ENCODE measurements around the gene AGMAT. TPM values are rescaled to one million over a fixed set of nuclear protein-coding genes. Genes with fewer than 3 reads are reported as not detected.

AGMAT gene
- total and polyA plus RNA-seq, 3 experiments from 2014 or later, result 6.2 to 19.7 (median 18.5) TPM

GRCh38 chr1:15531003-15531402 lies 53.8 kb downstream of the AGMAT start:
- no peaks in the 10 kb centered on the region for H3K9me3 Mint-ChIP-seq
- H3K4me3 ChIP-seq (ENCODE audit: low read length), result no peak overlapping the region
- H3K4me3 Mint-ChIP-seq, result no peak overlapping the region
- peaks cover 33 to 44% (median 40%) of the 10 kb centered on the region in 3 donors for H3K4me1 Mint-ChIP-seq
- no peaks in the 10 kb centered on the region for H3K27me3 ChIP-seq (ENCODE audit: insufficient read depth, low read length, poor library complexity, severe bottlenecking)
- no peaks in the 10 kb centered on the region for H3K27me3 Mint-ChIP-seq
- ChIA-PET POLR2A (no interaction called here), CTCF (no interaction called here)
- H3K9me3 ChIP-seq (ENCODE audit: low read length), result no peaks in the 10 kb centered on the region
- H3K27ac ChIP-seq (ENCODE audit: low read depth, low read length), result no peak overlapping the region
- H3K36me3 Mint-ChIP-seq, result peaks cover 0 to 41% (median 7%) of the 10 kb centered on the region in 3 donors
- H3K27ac Mint-ChIP-seq, result no peak overlapping the region
- no peaks in the 10 kb centered on the region for H3K36me3 ChIP-seq (ENCODE audit: insufficient read depth, low read length)
- DNase-seq, result no peak
- peaks cover 12% of the 10 kb centered on the region for H3K4me1 ChIP-seq (ENCODE audit: insufficient read depth, low read length)

DNA sequence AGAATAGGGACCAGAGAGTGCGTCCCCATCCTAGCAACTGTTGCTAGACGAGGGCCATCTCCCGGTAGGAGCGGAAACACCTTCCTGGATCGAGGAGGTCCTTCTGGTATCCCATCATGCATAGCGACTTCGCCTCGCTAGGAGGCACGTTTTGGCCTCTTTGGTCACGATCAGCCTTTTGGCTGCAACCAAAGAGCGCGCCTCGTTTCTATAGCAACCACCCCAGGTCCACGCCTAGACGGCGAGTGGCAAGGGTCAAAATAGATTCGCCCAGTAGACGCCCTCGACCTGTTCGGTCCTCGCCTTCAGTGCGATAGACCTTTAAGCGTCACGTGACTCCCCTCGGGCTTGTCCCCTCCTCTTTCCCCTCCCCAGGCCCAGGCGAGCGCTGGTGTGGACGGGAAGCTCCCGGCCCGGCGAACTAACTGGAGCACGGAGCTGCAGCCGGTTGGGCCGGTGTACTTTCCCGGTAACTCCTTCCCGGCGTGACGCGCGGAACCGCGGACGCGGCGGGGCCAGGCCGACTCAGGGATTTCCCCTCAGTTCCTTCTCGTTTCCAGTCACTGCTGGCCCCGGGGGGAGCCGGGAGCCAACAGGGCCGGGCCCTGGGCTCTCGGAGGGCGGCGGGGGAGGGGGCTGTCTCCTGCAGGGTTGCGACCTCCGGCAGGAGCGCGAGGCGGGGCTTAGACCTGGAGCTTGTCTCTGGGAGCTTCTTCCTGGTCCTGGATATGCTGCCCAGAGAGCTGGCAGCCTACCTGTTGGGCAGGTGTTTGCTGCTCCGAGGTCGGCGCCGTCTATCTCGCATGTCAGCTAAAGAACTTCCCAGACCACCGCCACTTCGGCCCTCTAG lies 58.1 kb downstream of the AGMAT start, which contains the start of gene DNAJC16:
DNAJC16 (plus strand) TSS at position 359 of the 850 bp plus-strand sequence. CDS start 2,258 bp downstream, outside the sequence.
- peak within 1 kb of the TSS; percentile 92 to 100 (median 100) for H3K27ac Mint-ChIP-seq
- no peaks in the 10 kb centered on the region for H3K9me3 Mint-ChIP-seq
- Histone ChIP-seq H3K27ac (ENCODE audit: low read depth, low read length) (peak within 1 kb of the TSS; percentile 90), H3K27me3 (ENCODE audit: insufficient read depth, low read length, poor library complexity, severe bottlenecking) (no peaks in the 10 kb centered on the region), H3K36me3 (ENCODE audit: insufficient read depth, low read length) (no peaks in the 10 kb centered on the region), H3K4me1 (ENCODE audit: insufficient read depth, low read length) (peaks cover 21% of the 10 kb centered on the region), H3K9me3 (ENCODE audit: low read length) (no peaks in the 10 kb centered on the region), H3K4me3 (ENCODE audit: low read length) (peak within 1 kb of the TSS; percentile 71)
- H3K4me3 Mint-ChIP-seq, result peak within 1 kb of the TSS; percentile 79 to 98 (median 88)
- ChIA-PET CTCF (interaction anchor here (0.7 to 0.8 kb wide), 2 partner anchors 9 to 774 kb away, joined by 3 read pairs; no protein-coding TSS in a partner anchor), POLR2A (interaction anchor here (0.6 to 1.5 kb wide), 4 partner anchors 17 to 93 kb away, joined by 3 to 5 read pairs (median 4); partner anchors contain the start of gene DDI2)
- H3K36me3 Mint-ChIP-seq, result peaks cover 0 to 18% (median 4%) of the 10 kb centered on the region in 3 donors
- DNase-seq, result peak; percentile 88 to 99 (median 97)
- peaks cover 49 to 66% (median 62%) of the 10 kb centered on the region in 3 donors for H3K4me1 Mint-ChIP-seq
- H3K27me3 Mint-ChIP-seq, result no peaks in the 10 kb centered on the region

DNA sequence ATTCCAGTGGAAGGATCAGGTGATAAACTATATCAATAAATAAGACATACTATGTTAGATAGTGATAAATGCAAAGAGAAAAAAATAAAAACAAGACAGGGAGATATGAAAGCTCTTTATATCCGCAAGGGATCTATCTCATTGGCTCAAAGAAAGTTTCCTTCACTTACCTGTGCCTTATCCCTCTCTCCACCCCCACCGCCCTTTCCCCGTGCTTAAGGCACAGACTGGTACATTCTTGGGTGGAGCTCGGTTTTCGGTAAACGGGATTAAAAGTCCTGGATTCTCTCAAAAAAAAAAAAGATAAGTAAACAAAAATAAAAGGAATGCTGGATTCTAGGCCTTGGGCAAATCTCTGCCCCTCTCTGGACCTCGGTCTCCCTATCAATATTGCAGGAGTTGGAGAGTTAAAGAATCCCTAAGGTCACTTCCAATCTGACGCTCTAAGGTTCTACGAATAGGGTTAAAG lies 58.8 kb downstream of the AGMAT start:
- Mint-ChIP-seq H3K9me3 (no peaks in the 10 kb centered on the region), H3K36me3 (peaks cover 0 to 14% (median 4%) of the 10 kb centered on the region in 3 donors), H3K4me3 (peak overlapping the region; percentile 79 to 98 (median 88)), H3K27me3 (no peaks in the 10 kb centered on the region), H3K27ac (peak overlapping the region; percentile 92 to 100 (median 100)), H3K4me1 (peaks cover 50 to 63% (median 61%) of the 10 kb centered on the region in 3 donors)
- CTCF ChIA-PET, result no interaction called here
- no peaks in the 10 kb centered on the region for H3K36me3 ChIP-seq (ENCODE audit: insufficient read depth, low read length)
- DNase-seq, result no peak
- no peaks in the 10 kb centered on the region for H3K27me3 ChIP-seq (ENCODE audit: insufficient read depth, low read length, poor library complexity, severe bottlenecking)
- H3K27ac ChIP-seq (ENCODE audit: low read depth, low read length), result peak overlapping the region; percentile 90
- H3K4me3 ChIP-seq (ENCODE audit: low read length), result peak overlapping the region; percentile 71
- POLR2A ChIA-PET, result interaction anchor here (1.4 kb wide), 1 partner anchor 92 kb away, joined by 5 read pairs; the partner anchor contains the start of gene DDI2
- H3K4me1 ChIP-seq (ENCODE audit: insufficient read depth, low read length), result peaks cover 21% of the 10 kb centered on the region
- H3K9me3 ChIP-seq (ENCODE audit: low read length), result no peaks in the 10 kb centered on the region

DNA sequence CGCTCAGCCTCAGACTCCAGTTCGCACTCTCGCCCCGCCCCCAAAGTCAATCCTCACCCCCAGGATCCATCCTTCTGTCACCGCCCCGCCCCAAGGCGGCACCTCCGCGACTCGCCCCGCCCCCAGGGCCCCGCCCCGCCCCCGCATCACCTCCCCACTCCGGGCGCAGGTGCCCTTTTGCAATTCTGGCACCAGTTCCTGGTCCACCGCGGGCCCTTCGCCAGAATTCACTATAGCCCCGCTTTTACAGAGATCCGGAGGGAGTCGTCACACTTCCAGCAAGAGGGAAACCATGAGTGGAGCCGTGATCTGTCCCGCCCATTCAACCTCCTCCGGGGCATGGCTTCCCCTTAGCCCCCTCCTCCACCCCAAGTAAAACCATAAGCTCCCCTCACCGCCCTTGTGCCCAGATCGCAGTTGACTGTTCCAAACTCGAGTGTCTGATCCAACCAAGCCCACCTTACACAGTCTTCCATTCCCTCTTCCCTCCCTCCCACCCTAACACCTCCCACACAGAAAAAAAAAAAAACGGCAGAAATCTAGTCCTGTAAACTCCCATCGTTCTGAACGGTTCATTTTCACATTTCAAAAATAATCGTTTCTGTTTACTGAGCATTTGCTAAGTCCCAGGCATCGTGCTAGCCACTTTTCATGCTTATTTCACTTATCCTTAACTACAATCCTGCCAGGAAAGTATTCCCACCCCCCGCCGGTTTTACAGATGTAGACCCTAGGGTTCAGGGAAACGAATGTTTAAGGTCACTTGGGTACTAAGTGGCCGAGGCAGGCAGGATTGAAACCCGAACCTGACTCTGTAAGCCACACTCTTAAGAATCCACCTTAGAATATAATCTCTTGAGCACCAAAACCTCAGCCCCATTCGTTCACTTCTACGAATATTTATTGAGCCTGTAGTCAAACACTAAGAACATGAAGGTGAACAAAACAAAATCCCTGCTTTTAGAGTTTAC lies 59.5 kb downstream of the AGMAT start:
- H3K9me3 Mint-ChIP-seq, result no peaks in the 10 kb centered on the region
- H3K27me3 Mint-ChIP-seq, result no peaks in the 10 kb centered on the region
- Histone ChIP-seq H3K36me3 (ENCODE audit: insufficient read depth, low read length) (no peaks in the 10 kb centered on the region), H3K4me3 (ENCODE audit: low read length) (peak overlapping the region; percentile 71), H3K9me3 (ENCODE audit: low read length) (no peaks in the 10 kb centered on the region), H3K4me1 (ENCODE audit: insufficient read depth, low read length) (peaks cover 21% of the 10 kb centered on the region), H3K27ac (ENCODE audit: low read depth, low read length) (peak overlapping the region; percentile 90), H3K27me3 (ENCODE audit: insufficient read depth, low read length, poor library complexity, severe bottlenecking) (no peaks in the 10 kb centered on the region)
- peak in 1 of 5 donors; percentile 99 for DNase-seq
- H3K27ac Mint-ChIP-seq, result peak overlapping the region; percentile 92 to 100 (median 100)
- H3K36me3 Mint-ChIP-seq, result peaks cover 0 to 7% (median 2%) of the 10 kb centered on the region in 3 donors
- H3K4me3 Mint-ChIP-seq, result peak overlapping the region; percentile 79 to 98 (median 88)
- ChIA-PET CTCF (no interaction called here), POLR2A (no interaction called here)
- H3K4me1 Mint-ChIP-seq, result peaks cover 49 to 60% (median 57%) of the 10 kb centered on the region in 3 donors

DNA sequence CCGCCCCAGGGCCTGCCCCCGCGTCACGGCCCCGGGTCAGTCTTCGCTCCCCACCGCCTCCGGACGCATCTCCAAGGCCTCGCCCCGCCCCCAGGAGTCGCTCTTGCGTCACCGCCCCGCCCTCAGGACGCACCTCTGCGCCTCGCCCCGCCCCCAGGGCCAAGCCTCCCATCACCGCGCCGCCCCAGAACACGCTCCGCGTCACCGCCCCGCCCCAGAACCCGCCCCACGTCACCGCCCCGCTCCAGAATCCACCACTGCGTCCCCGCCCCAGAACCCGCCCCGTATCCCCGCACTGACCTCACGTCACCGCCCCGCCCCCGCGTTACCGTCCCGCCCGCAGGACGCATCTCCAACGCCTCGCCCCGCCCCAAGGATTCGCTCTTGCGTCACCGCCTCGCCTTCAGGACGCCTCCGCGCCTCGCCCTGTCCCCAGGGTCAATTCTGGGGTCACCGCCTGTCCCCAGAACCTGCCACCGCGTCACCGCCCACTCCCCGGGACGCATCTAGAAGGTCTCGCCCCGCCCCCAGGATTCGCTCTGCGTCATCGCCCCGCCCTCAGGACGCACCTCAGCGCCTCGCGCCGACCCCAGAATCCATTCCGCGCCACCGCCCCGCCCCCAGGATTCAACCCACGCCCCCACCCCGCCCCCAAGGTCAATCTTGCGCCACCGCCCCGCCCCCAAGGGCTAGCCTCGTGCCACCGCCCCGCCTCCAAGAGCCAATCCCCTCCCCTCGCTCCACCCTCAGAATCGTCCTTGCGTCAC lies 60.4 kb downstream of the AGMAT start:
- Mint-ChIP-seq H3K36me3 (peaks cover 0 to 5% (median 2%) of the 10 kb centered on the region in 3 donors), H3K4me3 (peak overlapping the region; percentile 79 to 98 (median 88)), H3K9me3 (no peaks in the 10 kb centered on the region), H3K4me1 (peaks cover 48 to 60% (median 56%) of the 10 kb centered on the region in 3 donors), H3K27ac (peak overlapping the region; percentile 92 to 100 (median 100)), H3K27me3 (peaks cover 0 to 1% of the 10 kb centered on the region in 2 donors)
- no peaks in the 10 kb centered on the region for H3K36me3 ChIP-seq (ENCODE audit: insufficient read depth, low read length)
- no peaks in the 10 kb centered on the region for H3K9me3 ChIP-seq (ENCODE audit: low read length)
- DNase-seq, result peak; percentile 98 to 100 (median 100)
- POLR2A ChIA-PET, result no interaction called here
- peaks cover 21% of the 10 kb centered on the region for H3K4me1 ChIP-seq (ENCODE audit: insufficient read depth, low read length)
- peak overlapping the region; percentile 74 for H3K4me3 ChIP-seq (ENCODE audit: low read length)
- peak overlapping the region; percentile 91 for H3K27ac ChIP-seq (ENCODE audit: low read depth, low read length)
- CTCF ChIA-PET, result no interaction called here
- no peaks in the 10 kb centered on the region for H3K27me3 ChIP-seq (ENCODE audit: insufficient read depth, low read length, poor library complexity, severe bottlenecking)

- Mint-ChIP-seq H3K9me3 (no peaks in the 10 kb centered on the region), H3K4me3 (peak within 1 kb of the TSS; percentile 79 to 98 (median 88)), H3K27me3 (peaks cover 0 to 1% of the 10 kb centered on the region in 2 donors), H3K36me3 (peaks cover 0 to 4% (median 1%) of the 10 kb centered on the region in 3 donors), H3K4me1 (peaks cover 46 to 56% (median 55%) of the 10 kb centered on the region in 3 donors), H3K27ac (peak within 1 kb of the TSS; percentile 92 to 100 (median 100))
- DNase-seq, result no peak
- no peaks in the 10 kb centered on the region for H3K9me3 ChIP-seq (ENCODE audit: low read length)
- ChIA-PET POLR2A (no interaction called here), CTCF (no interaction called here)
- peaks cover 21% of the 10 kb centered on the region for H3K4me1 ChIP-seq (ENCODE audit: insufficient read depth, low read length)
- no peaks in the 10 kb centered on the region for H3K27me3 ChIP-seq (ENCODE audit: insufficient read depth, low read length, poor library complexity, severe bottlenecking)
- peak within 1 kb of the TSS; percentile 91 for H3K27ac ChIP-seq (ENCODE audit: low read depth, low read length)
- H3K4me3 ChIP-seq (ENCODE audit: low read length), result peak within 1 kb of the TSS; percentile 74
- H3K36me3 ChIP-seq (ENCODE audit: insufficient read depth, low read length), result no peaks in the 10 kb centered on the region
These were observed 60.9 kb downstream of the AGMAT start, which contains the start of gene CASP9 for GRCh38 chr1:15524021-15524282. Gene CASP9, minus strand, starts transcription at chr1:15524215. Its CDS starts 15 bp downstream, at chr1:15524200.
